Dermis blood vessel endothelial cell (primary cell): ENCODE data around the gene MRTFA. TPM values are rescaled to one million over a fixed set of nuclear protein-coding genes. Genes with fewer than 3 reads are reported as not detected.
"Not testable (repeated sequence)": the region's sequence is repeated elsewhere in the genome, so short reads cannot be mapped to it uniquely, and the experiment has no call there.

Source experiments
- DNase-seq: peaks from one replicate; pipeline ENCODE4 v3.0.0; 2010
- total RNA-seq: library from RNA; depleted of rRNA; stranded (reverse); fragments of >200 nt; gene quantifications from 2 replicates; pipeline ENCODE4 v1.2.3, GENCODE V29; 2014

Gene MRTFA
- total RNA-seq, 1 donor from 2014 or later, result 41.4 TPM

- DNase-seq, result no peak
Observed at GRCh38 chr22:40383905-40384304, 252.6 kb downstream of the MRTFA start.

GRCh38 chr22:40381461-40381860, 255.1 kb downstream of the MRTFA start:
- no peak for DNase-seq

- DNase-seq, result not testable (repeated sequence)
Observed at GRCh38 chr22:40378448-40378847, 258.1 kb downstream of the MRTFA start.

GRCh38 chr22:40377931-40378330, 258.6 kb downstream of the MRTFA start:
- DNase-seq, result no peak

GRCh38 chr22:40376149-40376548, 260.4 kb downstream of the MRTFA start:
- no peak for DNase-seq

DNA sequence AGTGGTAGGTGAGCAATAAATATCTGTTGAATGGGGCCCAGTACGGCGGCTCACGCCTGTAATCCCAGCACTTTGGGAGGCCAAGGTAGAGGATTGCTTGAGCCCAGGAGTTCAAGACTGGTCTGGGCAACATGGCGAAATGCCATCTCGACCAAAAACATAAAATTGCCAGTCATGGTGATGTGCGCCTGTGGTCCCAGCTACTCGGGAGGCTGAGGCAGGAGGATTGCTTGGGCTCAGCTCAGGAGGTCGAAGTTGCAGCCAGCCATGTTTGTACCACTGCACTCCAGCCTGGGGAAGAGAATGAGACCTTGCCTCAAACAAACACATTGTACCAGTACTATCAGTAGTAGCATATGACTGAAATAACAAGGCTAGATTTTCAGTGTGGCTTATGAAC, 262.0 kb downstream of the MRTFA start:
- no peak for DNase-seq

DNA sequence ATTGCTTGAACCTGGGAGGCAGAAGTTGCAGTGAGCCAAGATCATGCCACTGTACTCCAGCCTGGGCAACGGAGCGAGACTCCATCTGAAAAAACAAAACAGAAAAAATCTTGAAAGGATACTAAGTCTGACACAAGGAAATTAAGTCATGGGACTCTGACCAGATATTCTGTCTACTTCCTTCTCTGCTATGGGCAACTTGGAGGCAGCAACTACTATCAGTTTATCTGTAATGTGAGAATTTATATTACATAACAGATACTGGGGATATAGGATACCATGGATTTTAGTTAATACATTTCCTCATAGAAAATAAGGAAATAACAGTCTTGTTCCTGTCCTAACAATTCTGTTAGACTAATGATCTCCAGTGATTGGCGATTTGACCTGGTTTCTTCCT, 267.7 kb downstream of the MRTFA start:
- no peak for DNase-seq

- peak; percentile 51 for DNase-seq
Observed at GRCh38 chr22:40368016-40368415, 268.5 kb downstream of the MRTFA start.

DNA sequence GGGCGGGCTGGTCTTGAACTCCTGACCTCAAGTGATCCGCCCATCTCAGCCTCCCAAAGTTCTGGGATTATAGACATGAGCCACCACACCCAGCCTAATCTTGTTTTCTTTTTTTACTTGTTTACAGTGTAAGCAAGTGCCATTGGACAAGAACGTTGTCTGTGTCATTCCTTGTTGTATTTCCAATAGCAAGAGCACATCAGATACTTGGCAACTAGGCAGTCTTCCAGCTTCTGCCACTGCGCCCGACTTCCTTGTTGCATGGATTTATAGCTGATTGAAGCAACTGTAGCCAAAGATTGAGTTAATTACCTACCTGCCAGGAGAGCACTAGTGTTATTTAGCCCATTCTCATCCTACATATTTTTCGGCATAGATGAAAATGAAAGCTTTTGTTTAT, 269.2 kb downstream of the MRTFA start:
- no peak for DNase-seq

- DNase-seq, result no peak
Observed at GRCh38 chr22:40366068-40366467, 270.5 kb downstream of the MRTFA start.

DNA sequence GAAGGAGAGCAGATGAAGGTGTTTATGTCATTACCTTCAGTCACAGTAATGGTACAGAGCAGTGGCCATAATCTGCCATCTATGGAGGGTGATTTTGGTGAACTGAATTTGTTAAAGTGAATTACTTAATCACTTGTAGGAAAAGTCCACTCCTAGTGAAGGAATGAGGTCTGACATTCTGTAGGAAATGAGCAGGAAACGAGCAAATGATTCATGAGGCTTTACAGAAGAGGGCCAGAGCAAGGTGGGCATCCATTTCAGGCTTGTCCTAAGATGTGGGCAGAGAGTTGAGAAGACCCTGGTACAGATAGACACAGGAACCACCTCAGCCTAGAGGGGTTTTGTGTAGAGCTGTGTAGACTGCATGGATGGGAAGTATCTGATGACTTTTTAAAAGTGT, 272.1 kb downstream of the MRTFA start:
- peak; percentile 56 for DNase-seq

DNA sequence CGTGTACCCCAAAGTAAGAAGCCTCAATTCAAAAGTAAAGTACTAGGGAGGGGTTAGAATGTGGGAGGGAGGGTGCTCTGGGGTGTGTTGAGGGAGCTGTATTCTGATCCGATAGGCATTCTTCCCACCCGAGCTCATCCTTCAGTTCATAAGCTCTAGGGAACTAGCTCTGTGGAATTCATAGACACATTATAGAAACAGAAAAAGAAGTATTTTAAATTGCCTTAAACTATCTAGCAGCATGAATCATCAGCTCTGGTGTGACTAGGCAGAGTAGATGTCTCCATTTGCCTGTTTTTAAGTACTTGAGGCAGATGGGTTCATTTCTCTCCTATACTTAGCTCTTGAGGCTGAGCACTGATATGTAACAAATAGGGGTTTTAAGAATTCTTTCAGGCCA, 273.5 kb downstream of the MRTFA start:
- DNase-seq, result no peak

GRCh38 chr22:40361100-40361499, 275.4 kb downstream of the MRTFA start:
- no peak for DNase-seq

Other genes with a start within 250 kb of the MRTFA start
- gene MCHR1, start 42.8 kb upstream of the MRTFA start, total RNA-seq, result 0.09 TPM in 1 of 2 replicates, not detected in the other
- gene SLC25A17, start 182.6 kb upstream of the MRTFA start, total RNA-seq, result 19.2 and 29.0 TPM in 2 replicates
- 241 and 289 TPM in 2 replicates for gene ST13, start 219.9 kb upstream of the MRTFA start, total RNA-seq
- 5.3 and 9.6 TPM in 2 replicates for gene XPNPEP3, start 220.4 kb upstream of the MRTFA start, total RNA-seq
- not detected in 2 replicates for gene DNAJB7, start 225.4 kb upstream of the MRTFA start, total RNA-seq